GM12878 (cell line): Measurements from ENCODE around the gene SFXN4. TPM values are rescaled to one million over a fixed set of nuclear protein-coding genes. Genes with fewer than 3 reads are reported as not detected.

Experiments used
- ATAC-seq: fragments of 200-7000 bp; cut with Tn5 transposase; 3 replicates; pipeline ENCODE4 v1.9.1; 2020; ENCODE audit warnings: mild to moderate bottlenecking, moderate library complexity
- BruUV-seq: library from RNA; stranded (reverse); fragments of 400-500 nt; replicated peaks from 2 replicates; lab custom pipeline; 2021; lab: Mats Ljungman, UMichigan
- CTCF ChIA-PET: fragments of 300-600 bp; sonication (Branson Sonifier 250); formaldehyde crosslinking; extraction: SDS; loops from one replicate; lab custom pipeline; 2021; ENCODE audit warnings: inconsistent platforms; lab: Yijun Ruan, JAX
- POLR2A ChIA-PET: fragments of 350-600 bp; formaldehyde crosslinking; extraction: SDS; loops from one replicate; lab custom pipeline; 2021; ENCODE audit warnings: inconsistent platforms; lab: Charles Lee
- RAD21 ChIA-PET: fragments of 300-600 bp; sonication (Branson Sonifier 250); formaldehyde crosslinking; loops from one replicate; lab custom pipeline; 2023; ENCODE audit warnings: antibody characterized with exemption; ENCODE audit not compliant: unreplicated experiment; lab: Charles Lee
- SMC1A ChIA-PET: fragments of 300-600 bp; sonication (Branson Sonifier 250); formaldehyde crosslinking; loops from one replicate; lab custom pipeline; 2023; ENCODE audit not compliant: unreplicated experiment, uncharacterized antibody; lab: Charles Lee
- DNase-seq: peaks from one replicate; pipeline ENCODE4 v3.0.0-alpha.2; 2011; ENCODE audit warnings: low read depth, low spot score
- FAIRE-seq: peaks from 3 replicates; lab custom pipeline; 2011; peaks lifted over from hg19 to GRCh38; lab: Jason Lieb, UNC
- H2AFZ ChIP-seq: 2 replicates; pipeline ENCODE4 v1.6.0; 2011; ENCODE audit warnings: low read depth, low read length, control low read depth; ENCODE audit not compliant: control insufficient read depth
- H3K27ac ChIP-seq: 2 replicates; pipeline ENCODE4 v1.5.1; 2011; ENCODE audit warnings: control low read depth; ENCODE audit not compliant: control insufficient read depth, insufficient read depth
- H3K27me3 ChIP-seq, 2 experiments: replicated peaks in 1 of 2; 2 replicates each; pipeline versions ENCODE4 v1.6.0 to v1.6.1; 2011; ENCODE audit warnings: low read length in 1 of 2; ENCODE audit not compliant: control insufficient read depth in 2 of 2, insufficient read depth in 2 of 2
- H3K36me3 ChIP-seq, 2 experiments: 2 replicates each; pipeline ENCODE4 v1.5.1; 2011; ENCODE audit warnings: low read length in 1 of 2; ENCODE audit not compliant: control insufficient read depth in 2 of 2, insufficient read depth in 2 of 2
- H3K4me1 ChIP-seq: 2 replicates; pipeline ENCODE4 v1.6.1; 2011; ENCODE audit warnings: mild to moderate bottlenecking, low read length, moderate library complexity, mixed read lengths; ENCODE audit not compliant: control insufficient read depth, insufficient read depth
- H3K4me2 ChIP-seq: 2 replicates; pipeline ENCODE4 v1.6.0; 2011; ENCODE audit warnings: control low read depth; ENCODE audit not compliant: control insufficient read depth, insufficient read depth
- H3K4me3 ChIP-seq: fragments of 200-600 bp; sonication (generic); 2 replicates; pipeline ENCODE4 v1.5.1; 2016
- H3K79me2 ChIP-seq: 2 replicates; pipeline ENCODE4 v1.6.0; 2011; ENCODE audit warnings: low read length; ENCODE audit not compliant: control insufficient read depth, insufficient read depth
- H3K9ac ChIP-seq: 2 replicates; pipeline ENCODE4 v1.8.0; 2011; ENCODE audit warnings: low read length, control low read depth, mixed read lengths; ENCODE audit not compliant: control insufficient read depth, insufficient read depth
- H3K9me3 ChIP-seq: replicated peaks from 3 replicates; pipeline ENCODE4 v1.5.1; 2011; ENCODE audit warnings: mild to moderate bottlenecking, low read length; ENCODE audit not compliant: control insufficient read depth, insufficient read depth
- H4K20me1 ChIP-seq: 2 replicates; pipeline ENCODE4 v1.6.0; 2011; ENCODE audit not compliant: control insufficient read depth, insufficient read depth
- DPF2 ChIP-seq: fragments of 450-650 bp; IDR thresholded peaks from 2 replicates; pipeline ENCODE4 v1.6.1; 2017; ENCODE audit warnings: mild to moderate bottlenecking
- EGR1 ChIP-seq, 2 experiments: IDR thresholded peaks; 1 replicate in 1 of 2; 2 replicates in 1 of 2; pipeline ENCODE4 v1.6.1; 2011 to 2012; ENCODE audit warnings: low read depth in 2 of 2, low read length in 2 of 2, borderline replicate concordance in 1 of 2, mild to moderate bottlenecking in 1 of 2, moderate library complexity in 1 of 2
- EP300 ChIP-seq, 2 experiments: fragments of 150-350 bp in 1 of 2; IDR thresholded peaks; 2 replicates each; pipeline ENCODE4 v1.6.1; 2011 to 2012; ENCODE audit warnings: low read depth in 2 of 2, low read length in 2 of 2, borderline replicate concordance in 1 of 2, improper control_type of control experiment in 1 of 2, inconsistent platforms in 1 of 2; ENCODE audit not compliant: control insufficient read depth in 1 of 2
- GATAD2B ChIP-seq: fragments of 450-650 bp; conservative IDR thresholded peaks from 2 replicates; pipeline ENCODE4 v1.6.1; 2017; ENCODE audit warnings: low read depth, mild to moderate bottlenecking, moderate library complexity
- IKZF1 ChIP-seq: fragments of 450-650 bp; conservative IDR thresholded peaks from 2 replicates; pipeline ENCODE4 v1.6.1; 2017; ENCODE audit warnings: antibody characterized with exemption, mild to moderate bottlenecking
- LARP7 ChIP-seq: fragments of 450-650 bp; IDR thresholded peaks from 2 replicates; pipeline ENCODE4 v1.6.1; 2017; ENCODE audit warnings: mild to moderate bottlenecking
- NKRF ChIP-seq: fragments of 450-650 bp; conservative IDR thresholded peaks from 2 replicates; pipeline ENCODE4 v1.6.1; 2017; ENCODE audit warnings: mild to moderate bottlenecking, moderate library complexity
- NR2F1 ChIP-seq: fragments of 450-650 bp; conservative IDR thresholded peaks from 2 replicates; pipeline ENCODE4 v1.6.1; 2017; ENCODE audit warnings: mild to moderate bottlenecking
- POLR2A ChIP-seq: IDR thresholded peaks from 2 replicates; pipeline ENCODE4 v1.6.1; 2011; ENCODE audit warnings: low read depth, mild to moderate bottlenecking, low read length
- POLR2AphosphoS5 ChIP-seq: IDR thresholded peaks from 2 replicates; pipeline ENCODE4 v1.6.1; 2011; ENCODE audit warnings: mild to moderate bottlenecking, low read length, inconsistent platforms
- POU2F2 ChIP-seq: IDR thresholded peaks from 3 replicates; pipeline ENCODE4 v1.6.1; 2011; ENCODE audit warnings: low read depth, mild to moderate bottlenecking, low read length, borderline replicate concordance
- RB1 ChIP-seq: fragments of 450-650 bp; formaldehyde crosslinking; IDR thresholded peaks from 2 replicates; pipeline ENCODE4 v1.6.1; 2017; ENCODE audit warnings: mild to moderate bottlenecking, borderline replicate concordance
- SRF ChIP-seq, 2 experiments: IDR thresholded peaks; 2 replicates each; pipeline ENCODE4 v1.6.1; 2011; ENCODE audit warnings: low read depth in 2 of 2, low read length in 2 of 2, mild to moderate bottlenecking in 1 of 2, moderate library complexity in 1 of 2
- TAF1 ChIP-seq: IDR thresholded peaks from 2 replicates; pipeline ENCODE4 v1.6.1; 2011; ENCODE audit warnings: mild to moderate bottlenecking, low read depth, low read length, borderline replicate concordance
- TCF12 ChIP-seq: IDR thresholded peaks from 2 replicates; pipeline ENCODE4 v1.6.1; 2011; ENCODE audit warnings: low read depth, mild to moderate bottlenecking, low read length
- TCF3 ChIP-seq: IDR thresholded peaks from 2 replicates; pipeline ENCODE4 v1.6.1; 2012; ENCODE audit warnings: low read depth, mild to moderate bottlenecking, low read length, borderline replicate concordance; ENCODE audit not compliant: insufficient read depth
- YY1 ChIP-seq: IDR thresholded peaks from 2 replicates; pipeline ENCODE4 v1.6.1; 2011; ENCODE audit warnings: low read depth, mild to moderate bottlenecking, low read length
- ZNF687 ChIP-seq: fragments of 450-650 bp; IDR thresholded peaks from 2 replicates; pipeline ENCODE4 v1.6.1; 2017; ENCODE audit warnings: mild to moderate bottlenecking, moderate library complexity
- WGBS: methylation state at CpG from one replicate; pipeline ENCODE4 v1.1.6; 2016; ENCODE audit warnings: low lambda C conversion rate; ENCODE audit not compliant: insufficient replicate concordance, insufficient coverage; ENCODE audit errors: missing lambda C conversion rate; 5-methylcytosine and 5-hydroxymethylcytosine counted together
- in situ Hi-C: fragments of 300-500 bp; cut with MboI; formaldehyde crosslinking; loops from 9 replicates; pipeline ENCODE4 v1.14.3; 2018; ENCODE audit warnings: mixed read lengths
- intact Hi-C: fragments of 100-400 bp; cut with micrococcal nuclease; formaldehyde crosslinking; loops from one replicate; pipeline ENCODE4 v1.14.2; 2022; ENCODE audit not compliant: unreplicated experiment
- polyA plus RNA-seq, 11 experiments: library from polyadenylated mRNA; depleted of rRNA in 4 of 11; unstranded in 6 of 11; stranded (reverse) in 5 of 11; fragments of >200 nt; fragmentation: Nextera tagmentation in 4 of 11; fragmentation: Illumina TruSeq in 1 of 11; extraction: Ambion mirVana in 4 of 11; extraction: Trizol in 1 of 11; gene quantifications; 1 replicate in 1 of 11; 2 replicates in 10 of 11; pipeline versions ENCODE4 v1.2.1 to v1.2.3, GENCODE V29; 2011 to 2016; ENCODE audit warnings: inconsistent platforms in 2 of 11, missing spikeins in 2 of 11, low read depth in 1 of 11
- total RNA-seq, 4 experiments: library from RNA; depleted of rRNA in 3 of 4; stranded (reverse); fragments of >200 nt in 3 of 4; fragmentation: Illumina TruSeq in 1 of 4; extraction: Trizol in 1 of 4; gene quantifications; 2 replicates each; pipeline versions ENCODE4 v1.2.1 to v1.2.3, GENCODE V29; 2013 to 2021

SFXN4 gene
- total and polyA plus RNA-seq, 10 of the 15 experiments (the other 5 are each of a cell fraction or from before 2014, with no cell fraction given), result 40.7 to 111 (median 48.8) TPM

- no peak within 1 kb of the TSS for H3K27ac ChIP-seq
- ATAC-seq, result peak; percentile 94
- TF ChIP-seq NKRF (peak; percentile 73), SRF (IDR thresholded peaks at IDR 0.05; ENCODE audit: low read depth in 2 of 2, low read length in 2 of 2) (no peak), ZNF687 (peak; percentile 70), NR2F1 (0 out of 2 replicates have a peak, but pooled peaks have one; percentile 22), TAF1 (peak; percentile 66; the same call in 1 of the 2 replicates), POU2F2 (peak; percentile 46; the same call in 1 of the 3 replicates), DPF2 (peak; percentile 53), GATAD2B (peak; percentile 81; the same call in 1 of the 2 replicates), YY1 (peak; percentile 88), LARP7 (peak; percentile 80), POLR2A (peak; percentile 96), TCF3 (0 out of 2 replicates have a peak, but pooled peaks have one; percentile 53), EGR1 (IDR thresholded peaks at IDR 0.05; ENCODE audit: borderline replicate concordance in 1 of 2, low read depth in 2 of 2, low read length in 2 of 2) (no peak), EP300 (IDR thresholded peaks at IDR 0.05; ENCODE audit: borderline replicate concordance in 1 of 2, control insufficient read depth in 1 of 2, low read depth in 2 of 2, low read length in 2 of 2) (no peak), RB1 (0 out of 2 replicates have a peak, but pooled peaks have one; percentile 61), IKZF1 (peak; percentile 73), POLR2AphosphoS5 (peak; percentile 81; the same call in 1 of the 2 replicates), TCF12 (0 out of 2 replicates have a peak, but pooled peaks have one; percentile 12)
Observed at GRCh38 chr10:119103903-119104653, 61.4 kb downstream of the SFXN4 start, which contains the start of gene DENND10. TSS of gene DENND10 (plus strand) at chr10:119104113. CDS start at chr10:119104143, 30 bp downstream.

More at GRCh38 chr10:119103903-119104653, 61.4 kb downstream of the SFXN4 start, which contains the start of gene DENND10:
- Histone ChIP-seq H3K36me3 (no peaks in the 10 kb centered on the region), H3K27me3 (no peaks in the 10 kb centered on the region), H3K4me1 (peaks cover 5% of the 10 kb centered on the region), H3K9me3 (no peaks in the 10 kb centered on the region), H4K20me1 (no peaks in the 10 kb centered on the region), H3K4me3 (peak within 1 kb of the TSS; percentile 76), H3K9ac (peak within 1 kb of the TSS; percentile 78), H2AFZ (peak within 1 kb of the TSS; percentile 84), H3K4me2 (peak within 1 kb of the TSS; percentile 90), H3K79me2 (peaks cover 6% of the 10 kb centered on the region)
- SMC1A ChIA-PET, result interaction anchor here (0.7 to 2.5 kb wide), 4 partner anchors 16 to 27 kb away, joined by 3 to 9 read pairs (median 6); no protein-coding TSS in a partner anchor
- FAIRE-seq (no peak), DNase-seq (no peak)
- POLR2A ChIA-PET, result interaction anchor here (0.6 to 1.7 kb wide), 13 partner anchors 8 to 198 kb away, joined by 3 to 6 read pairs (median 3); no protein-coding TSS in a partner anchor
- intact Hi-C loops, result no loop called here
- no TSS peak for BruUV-seq
- in situ Hi-C loops, result no loop called here
- WGBS, result 3% methylated on average over 27 of the region's 91 CpGs
- CTCF ChIA-PET, result interaction anchor here (1.0 to 1.7 kb wide), 6 partner anchors 12 to 339 kb away, joined by 3 to 7 read pairs (median 4); partner anchors contain the start of gene SFXN4
- RAD21 ChIA-PET, result interaction anchor here (0.8 to 1.9 kb wide), 7 partner anchors 10 to 28 kb away, joined by 3 to 8 read pairs (median 4); no protein-coding TSS in a partner anchor
